Measurements from ENCODE around the gene MAMDC2.

- no peak for TF ChIP-seq CTCF (IDR thresholded peaks at IDR 0.05)
- no peak for TF ChIP-seq POLR2A (IDR thresholded peaks at IDR 0.05)
These were observed 6.1 kb downstream of the MAMDC2 start for GRCh38 chr9:70049672-70050271.

Measured in Peyer's patch (tissue), 4 donors.